Caco-2 (cell line): ENCODE measurements around the gene UBA3. TPM values are rescaled to one million over a fixed set of nuclear protein-coding genes. Genes with fewer than 3 reads are reported as not detected.

Experiments used
- BruUV-seq: library from RNA; stranded (reverse); fragments of 400-500 nt; replicated peaks from 2 replicates; lab custom pipeline; 2021; lab: Mats Ljungman, UMichigan
- CTCF ChIA-PET: fragments of 300-600 bp; sonication (Branson Sonifier 250); formaldehyde crosslinking; loops from one replicate; lab custom pipeline; 2022; ENCODE audit warnings: antibody characterized with exemption; lab: Charles Lee
- POLR2A ChIA-PET: fragments of 300-600 bp; sonication (Branson Sonifier 250); formaldehyde crosslinking; loops from one replicate; lab custom pipeline; 2022; ENCODE audit warnings: antibody characterized with exemption; lab: Charles Lee
- DNase-seq, 2 experiments: peaks; one replicate each; pipeline versions ENCODE4 v3.0.0 to v3.0.0-alpha.2; 2020 to 2022
- H3K27me3 ChIP-seq: replicated peaks from 2 replicates; pipeline ENCODE4 v1.6.0; 2011; ENCODE audit warnings: low read length; ENCODE audit not compliant: control insufficient read depth, insufficient read depth
- H3K36me3 ChIP-seq: 2 replicates; pipeline ENCODE4 v1.5.1; 2011; ENCODE audit warnings: low read length; ENCODE audit not compliant: control insufficient read depth, insufficient read depth
- H3K4me1 ChIP-seq: fragments of 250-450 bp; sonication (Bioruptor Pico); 2 replicates; pipeline ENCODE4 v1.5.1; 2020; ENCODE audit warnings: mild to moderate bottlenecking
- H3K4me3 ChIP-seq: 2 replicates; pipeline ENCODE4 v1.5.1; 2011; ENCODE audit warnings: low read depth, mild to moderate bottlenecking, control low read depth, low read length
- H3K9me3 ChIP-seq: fragments of 250-450 bp; sonication (Bioruptor Pico); 2 replicates; pipeline ENCODE4 v1.5.1; 2020; ENCODE audit warnings: mild to moderate bottlenecking, moderate library complexity
- H3K27ac Mint-ChIP-seq: one replicate; pipeline ENCODE4 v1.8.0; 2022; ENCODE audit warnings: mixed read lengths; ENCODE audit not compliant: unreplicated experiment
- H3K27me3 Mint-ChIP-seq: one replicate; pipeline ENCODE4 v1.8.0; 2022; ENCODE audit warnings: mixed read lengths; ENCODE audit not compliant: insufficient read depth, unreplicated experiment
- H3K36me3 Mint-ChIP-seq: one replicate; pipeline ENCODE4 v1.8.0; 2022; ENCODE audit warnings: mild to moderate bottlenecking, mixed read lengths; ENCODE audit not compliant: insufficient read depth, unreplicated experiment
- H3K4me1 Mint-ChIP-seq: one replicate; pipeline ENCODE4 v1.8.0; 2022; ENCODE audit warnings: low read depth, mixed read lengths; ENCODE audit not compliant: unreplicated experiment
- H3K4me3 Mint-ChIP-seq: one replicate; pipeline ENCODE4 v1.8.0; 2022; ENCODE audit warnings: mild to moderate bottlenecking, moderate library complexity, mixed read lengths; ENCODE audit not compliant: unreplicated experiment
- H3K9me3 Mint-ChIP-seq: one replicate; pipeline ENCODE4 v1.8.0; 2022; ENCODE audit warnings: mixed read lengths; ENCODE audit not compliant: unreplicated experiment
- intact Hi-C: fragments of 100-400 bp; cut with micrococcal nuclease; formaldehyde crosslinking; loops from one replicate; pipeline ENCODE4 v1.10.0; 2022; ENCODE audit not compliant: unreplicated experiment
- total RNA-seq: library from RNA; stranded (reverse); gene quantifications from 2 replicates; pipeline ENCODE4 v1.2.3, GENCODE V29; 2022
- TF ChIP-seq, protein P1 (sequence below), 2 experiments: fragments of 200-600 bp in 1 of 2; IDR thresholded peaks; 1 replicate in 1 of 2; 2 replicates in 1 of 2; pipeline versions ENCODE4 v1.5.1 to v1.8.0; 2011 to 2022; ENCODE audit warnings: antibody characterized with exemption in 1 of 2, control low read depth in 1 of 2, inconsistent platforms in 1 of 2, low read depth in 1 of 2, low read length in 1 of 2, mild to moderate bottlenecking in 1 of 2, moderate library complexity in 1 of 2; ENCODE audit not compliant: insufficient read depth in 1 of 2, severe bottlenecking in 1 of 2, unreplicated experiment in 1 of 2

Gene UBA3
- total RNA-seq, 1 experiment from 2014 or later, result 49.6 TPM

DNA sequence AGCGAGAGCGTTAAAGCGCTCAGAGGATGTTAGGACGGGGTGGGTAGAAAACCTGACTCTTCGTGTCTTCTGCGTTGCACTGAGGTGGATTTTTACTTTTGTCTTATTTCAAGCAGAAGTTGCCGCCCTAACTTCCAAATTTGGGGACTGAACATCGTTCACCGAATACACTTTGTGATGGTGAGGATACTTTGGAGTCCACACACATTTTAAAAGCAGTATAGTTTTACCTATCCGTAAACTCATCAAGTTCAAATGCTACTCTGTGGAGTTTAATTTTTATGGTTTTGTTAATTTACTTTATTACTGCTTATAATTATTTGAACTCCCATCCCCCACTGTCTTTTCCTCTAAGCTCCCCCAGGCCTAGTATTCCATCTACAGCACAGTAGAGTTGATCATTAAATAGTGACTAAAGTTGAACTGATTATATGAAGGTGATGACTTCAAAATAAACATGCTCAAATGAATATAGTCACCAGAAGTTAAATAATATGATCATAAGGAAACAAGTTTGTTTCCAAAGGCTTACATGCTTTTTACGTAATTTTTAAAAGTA lies 66.1 kb downstream of the UBA3 start:
- CTCF ChIA-PET, result no interaction called here
- no peaks in the 10 kb centered on the region for H3K27me3 ChIP-seq
- Mint-ChIP-seq H3K4me3 (peak overlapping the region; percentile 91), H3K27me3 (no peaks in the 10 kb centered on the region), H3K9me3 (no peaks in the 10 kb centered on the region), H3K4me1 (no peaks in the 10 kb centered on the region), H3K36me3 (peaks cover 12% of the 10 kb centered on the region), H3K27ac (no peak overlapping the region)
- no peak for DNase-seq
- H3K4me1 ChIP-seq, result 0 out of 2 replicates have a peak, but pooled peaks cover 6% of the 10 kb centered on the region
- peak overlapping the region; percentile 90 for H3K4me3 ChIP-seq
- intact Hi-C loops, result no loop called here
- no peaks in the 10 kb centered on the region; the same call in 1 of the 2 replicates for H3K36me3 ChIP-seq
- POLR2A ChIA-PET, result interaction anchor here (0.6 to 1.0 kb wide), 2 partner anchors 25 to 38 kb away, joined by 4 to 5 read pairs; partner anchors contain the start of gene TMF1
- no TSS peak for BruUV-seq
- TF ChIP-seq, protein P1, sequence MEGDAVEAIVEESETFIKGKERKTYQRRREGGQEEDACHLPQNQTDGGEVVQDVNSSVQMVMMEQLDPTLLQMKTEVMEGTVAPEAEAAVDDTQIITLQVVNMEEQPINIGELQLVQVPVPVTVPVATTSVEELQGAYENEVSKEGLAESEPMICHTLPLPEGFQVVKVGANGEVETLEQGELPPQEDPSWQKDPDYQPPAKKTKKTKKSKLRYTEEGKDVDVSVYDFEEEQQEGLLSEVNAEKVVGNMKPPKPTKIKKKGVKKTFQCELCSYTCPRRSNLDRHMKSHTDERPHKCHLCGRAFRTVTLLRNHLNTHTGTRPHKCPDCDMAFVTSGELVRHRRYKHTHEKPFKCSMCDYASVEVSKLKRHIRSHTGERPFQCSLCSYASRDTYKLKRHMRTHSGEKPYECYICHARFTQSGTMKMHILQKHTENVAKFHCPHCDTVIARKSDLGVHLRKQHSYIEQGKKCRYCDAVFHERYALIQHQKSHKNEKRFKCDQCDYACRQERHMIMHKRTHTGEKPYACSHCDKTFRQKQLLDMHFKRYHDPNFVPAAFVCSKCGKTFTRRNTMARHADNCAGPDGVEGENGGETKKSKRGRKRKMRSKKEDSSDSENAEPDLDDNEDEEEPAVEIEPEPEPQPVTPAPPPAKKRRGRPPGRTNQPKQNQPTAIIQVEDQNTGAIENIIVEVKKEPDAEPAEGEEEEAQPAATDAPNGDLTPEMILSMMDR (IDR thresholded peaks at IDR 0.05; ENCODE audit: insufficient read depth in 1 of 2, low read depth in 1 of 2, low read length in 1 of 2, severe bottlenecking in 1 of 2, unreplicated experiment in 1 of 2), result no peak
- H3K9me3 ChIP-seq, result no peaks in the 10 kb centered on the region

DNA sequence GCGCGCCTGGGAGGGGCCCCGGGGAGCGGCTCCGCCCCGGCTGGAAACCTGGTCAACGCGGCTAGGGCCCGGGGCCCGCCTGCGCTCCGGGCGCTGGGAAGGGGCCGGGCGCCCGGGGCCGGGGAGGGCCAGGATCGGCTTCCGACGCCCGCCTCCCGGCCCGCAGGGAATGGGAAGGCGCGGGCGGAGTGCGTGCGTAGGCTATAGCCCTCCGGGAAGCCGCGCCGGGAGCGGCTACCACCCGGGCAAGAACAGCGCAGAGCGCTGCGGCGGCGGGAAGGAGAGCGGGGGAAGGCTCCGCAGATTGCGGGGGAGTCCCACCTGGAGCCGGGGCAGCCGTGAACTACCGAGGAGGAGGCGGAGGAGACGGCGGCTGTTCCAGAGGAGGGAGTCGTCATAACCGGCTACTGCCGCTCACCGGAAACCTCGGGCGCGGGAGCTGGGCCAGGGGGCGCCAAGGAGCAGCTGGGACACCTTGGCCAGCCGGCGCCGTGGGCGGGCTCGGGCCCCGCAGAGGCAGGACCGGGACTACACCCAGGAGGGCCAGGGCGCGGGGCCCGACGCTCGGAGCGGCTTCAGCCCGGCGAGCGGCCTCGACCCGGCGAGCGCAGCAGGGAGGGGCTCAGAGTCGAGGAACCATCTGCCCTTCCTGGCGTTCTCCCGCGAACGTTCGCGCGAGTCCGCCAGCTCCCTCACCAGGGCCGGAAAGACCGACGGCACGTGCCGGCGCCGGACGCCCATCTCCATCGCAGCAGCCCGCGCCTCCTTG lies 66.7 kb downstream of the UBA3 start, which contains the start of gene EOGT:
Gene EOGT, minus strand, starts transcription at position 432 of the 769 bp plus-strand sequence. CDS start 3,838 bp downstream, outside the sequence.
- peak within 1 kb of the TSS; percentile 83 for H3K27ac Mint-ChIP-seq
- peak within 1 kb of the TSS; percentile 91 for H3K4me3 Mint-ChIP-seq
- H3K4me1 ChIP-seq, result 0 out of 2 replicates have a peak, but pooled peaks cover 6% of the 10 kb centered on the region
- peak within 1 kb of the TSS; percentile 90 for H3K4me3 ChIP-seq
- CTCF ChIA-PET, result no interaction called here
- intact Hi-C loops, result loop anchor here (2.0 kb wide), 2 partner anchors 39 to 67 kb away; partner anchors contain the start of genes TMF1 and UBA3
- H3K9me3 Mint-ChIP-seq, result no peaks in the 10 kb centered on the region
- POLR2A ChIA-PET, result interaction anchor here (0.6 to 1.0 kb wide), 2 partner anchors 26 to 39 kb away, joined by 4 to 5 read pairs; partner anchors contain the start of gene TMF1
- BruUV-seq, result no TSS peak
- no peaks in the 10 kb centered on the region for H3K27me3 Mint-ChIP-seq
- H3K4me1 Mint-ChIP-seq, result no peaks in the 10 kb centered on the region
- peak; percentile 89 to 96 for DNase-seq
- no peaks in the 10 kb centered on the region for H3K27me3 ChIP-seq
- peaks cover 16% of the 10 kb centered on the region for H3K36me3 Mint-ChIP-seq
- no peaks in the 10 kb centered on the region for H3K9me3 ChIP-seq
- no peaks in the 10 kb centered on the region; the same call in 1 of the 2 replicates for H3K36me3 ChIP-seq
- TF ChIP-seq, protein P1 (IDR thresholded peaks at IDR 0.05; ENCODE audit: insufficient read depth in 1 of 2, low read depth in 1 of 2, low read length in 1 of 2, severe bottlenecking in 1 of 2, unreplicated experiment in 1 of 2), result peak; percentile 74 to 76

GRCh38 chr3:69012800-69013252 lies 67.3 kb downstream of the UBA3 start:
- intact Hi-C loops, result loop anchor here (2.0 kb wide), 2 partner anchors 40 to 68 kb away; partner anchors contain the start of genes TMF1 and UBA3
- 0 out of 2 replicates have a peak, but pooled peaks cover 6% of the 10 kb centered on the region for H3K4me1 ChIP-seq
- H3K9me3 ChIP-seq, result no peaks in the 10 kb centered on the region
- peak overlapping the region; percentile 91 for H3K4me3 Mint-ChIP-seq
- H3K27me3 ChIP-seq, result no peaks in the 10 kb centered on the region
- no TSS peak for BruUV-seq
- H3K4me3 ChIP-seq, result peak overlapping the region; percentile 90
- ChIA-PET CTCF (no interaction called here), POLR2A (interaction anchor here (0.6 to 1.0 kb wide), 2 partner anchors 20 to 39 kb away, joined by 4 to 5 read pairs; partner anchors contain the start of gene TMF1)
- H3K36me3 ChIP-seq, result no peaks in the 10 kb centered on the region; the same call in 1 of the 2 replicates
- peak; percentile 49 to 64 for DNase-seq
- peak overlapping the region; percentile 83 for H3K27ac Mint-ChIP-seq
- no peaks in the 10 kb centered on the region for H3K9me3 Mint-ChIP-seq
- H3K4me1 Mint-ChIP-seq, result no peaks in the 10 kb centered on the region
- no peaks in the 10 kb centered on the region for H3K27me3 Mint-ChIP-seq
- TF ChIP-seq, protein P1 (IDR thresholded peaks at IDR 0.05; ENCODE audit: insufficient read depth in 1 of 2, low read depth in 1 of 2, low read length in 1 of 2, severe bottlenecking in 1 of 2, unreplicated experiment in 1 of 2), result peak in 1 of 2 experiments; percentile 17
- peaks cover 18% of the 10 kb centered on the region for H3K36me3 Mint-ChIP-seq
